Measurements from ENCODE around the gene CCDC184. TPM values are rescaled to one million over a fixed set of nuclear protein-coding genes. Genes with fewer than 3 reads are reported as not detected.

The CCDC184 gene
- total and polyA plus RNA-seq, 4 donors = 0.07 to 0.13 (median 0.08) TPM; not detected in 1

DNA sequence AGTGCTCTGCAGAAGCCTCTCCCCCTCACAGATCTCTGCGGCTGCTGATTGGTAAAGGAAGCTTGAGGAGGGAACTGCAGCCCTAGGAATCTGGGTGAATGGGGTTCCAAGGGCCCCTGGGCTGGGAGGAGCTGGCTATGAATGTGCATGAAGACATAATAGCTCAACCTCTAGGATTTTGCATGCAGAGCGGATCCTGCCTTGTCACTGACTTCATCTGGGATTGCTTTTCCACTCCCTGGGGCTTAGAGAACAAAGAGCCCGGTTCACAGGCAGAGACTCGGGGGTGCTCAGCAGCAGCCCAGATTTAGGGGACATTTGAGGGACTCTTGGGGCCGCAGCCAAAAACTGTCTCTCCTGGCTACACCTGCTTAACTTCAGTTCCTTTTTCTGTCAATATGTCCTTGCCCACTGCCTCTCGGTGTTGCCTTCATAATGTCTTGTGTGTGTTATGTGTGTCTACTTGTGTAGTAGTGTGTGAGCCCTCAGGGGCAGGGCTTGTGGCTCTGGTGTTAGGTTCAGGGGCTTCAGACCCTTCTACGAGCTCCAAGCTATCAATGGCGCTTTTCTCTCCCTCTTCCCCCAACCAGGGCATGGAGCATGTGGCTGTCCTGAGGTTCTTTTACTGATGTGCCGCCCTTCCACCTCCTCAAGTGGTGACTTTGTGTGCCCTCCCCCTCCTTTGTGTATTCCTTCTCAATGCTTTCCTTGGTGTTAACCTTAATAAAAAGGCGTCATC lies 1.9 kb downstream of the CCDC184 start (continued):
- TF ChIP-seq, protein P1, sequence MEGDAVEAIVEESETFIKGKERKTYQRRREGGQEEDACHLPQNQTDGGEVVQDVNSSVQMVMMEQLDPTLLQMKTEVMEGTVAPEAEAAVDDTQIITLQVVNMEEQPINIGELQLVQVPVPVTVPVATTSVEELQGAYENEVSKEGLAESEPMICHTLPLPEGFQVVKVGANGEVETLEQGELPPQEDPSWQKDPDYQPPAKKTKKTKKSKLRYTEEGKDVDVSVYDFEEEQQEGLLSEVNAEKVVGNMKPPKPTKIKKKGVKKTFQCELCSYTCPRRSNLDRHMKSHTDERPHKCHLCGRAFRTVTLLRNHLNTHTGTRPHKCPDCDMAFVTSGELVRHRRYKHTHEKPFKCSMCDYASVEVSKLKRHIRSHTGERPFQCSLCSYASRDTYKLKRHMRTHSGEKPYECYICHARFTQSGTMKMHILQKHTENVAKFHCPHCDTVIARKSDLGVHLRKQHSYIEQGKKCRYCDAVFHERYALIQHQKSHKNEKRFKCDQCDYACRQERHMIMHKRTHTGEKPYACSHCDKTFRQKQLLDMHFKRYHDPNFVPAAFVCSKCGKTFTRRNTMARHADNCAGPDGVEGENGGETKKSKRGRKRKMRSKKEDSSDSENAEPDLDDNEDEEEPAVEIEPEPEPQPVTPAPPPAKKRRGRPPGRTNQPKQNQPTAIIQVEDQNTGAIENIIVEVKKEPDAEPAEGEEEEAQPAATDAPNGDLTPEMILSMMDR (IDR thresholded peaks at IDR 0.05; ENCODE audit: low read depth, low read length, missing input control) = no peak

DNA sequence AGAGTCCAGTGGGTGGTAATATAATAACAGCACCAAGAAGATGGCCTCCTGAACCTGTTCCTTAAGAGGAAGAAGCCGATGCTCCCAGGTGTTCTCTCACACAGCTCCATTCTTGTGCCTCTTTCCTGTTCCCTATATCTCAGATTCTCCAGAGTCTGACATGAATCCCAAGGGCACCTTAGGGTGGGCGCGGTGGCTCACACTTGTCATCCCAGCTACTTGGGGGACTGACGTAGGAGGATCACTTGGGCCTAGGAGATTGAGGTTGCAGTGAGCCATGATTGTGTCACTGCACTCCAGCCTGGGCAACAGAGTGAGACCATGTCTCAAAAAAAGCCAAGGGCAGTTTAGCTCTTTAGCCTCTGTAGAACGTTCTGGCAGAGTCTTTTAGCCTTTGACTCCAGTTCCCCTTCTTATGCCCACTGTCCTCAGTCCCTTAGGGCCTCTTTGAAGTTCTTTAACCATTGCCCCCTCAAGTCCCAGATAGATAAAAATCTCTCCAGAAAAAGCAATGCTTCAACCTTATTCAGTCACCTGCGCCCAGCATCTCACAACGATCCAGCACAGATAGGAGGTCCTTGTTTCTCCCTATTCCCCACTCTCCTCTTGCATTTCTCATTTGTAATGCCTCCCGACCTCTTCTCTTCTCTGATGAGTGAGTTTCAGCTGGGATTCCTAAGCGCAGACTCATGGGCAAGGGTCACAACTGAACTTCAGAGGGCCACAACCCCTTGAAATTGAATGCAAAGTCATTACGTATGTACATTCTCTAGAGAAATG lies 4.7 kb downstream of the CCDC184 start:
- no peak overlapping the region for H3K9ac ChIP-seq (ENCODE audit: low read depth in 1 of 2, low read length in 2 of 2)
- peaks cover 0 to 12% (median 2%) of the 10 kb centered on the region in 4 donors for H3K27me3 ChIP-seq (ENCODE audit: control insufficient read depth in 4 of 4, insufficient read depth in 4 of 4, low read length in 3 of 4)
- H3K4me3 ChIP-seq (ENCODE audit: low read depth in 1 of 3, low read length in 3 of 3) = no peak overlapping the region
- no peak for TF ChIP-seq FOXA2 (IDR thresholded peaks at IDR 0.05)
- no peak for TF ChIP-seq RXRA (IDR thresholded peaks at IDR 0.05)
- TF ChIP-seq, protein P2, sequence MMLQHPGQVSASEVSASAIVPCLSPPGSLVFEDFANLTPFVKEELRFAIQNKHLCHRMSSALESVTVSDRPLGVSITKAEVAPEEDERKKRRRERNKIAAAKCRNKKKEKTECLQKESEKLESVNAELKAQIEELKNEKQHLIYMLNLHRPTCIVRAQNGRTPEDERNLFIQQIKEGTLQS (IDR thresholded peaks at IDR 0.05) = no peak
- TF ChIP-seq, protein P3, sequence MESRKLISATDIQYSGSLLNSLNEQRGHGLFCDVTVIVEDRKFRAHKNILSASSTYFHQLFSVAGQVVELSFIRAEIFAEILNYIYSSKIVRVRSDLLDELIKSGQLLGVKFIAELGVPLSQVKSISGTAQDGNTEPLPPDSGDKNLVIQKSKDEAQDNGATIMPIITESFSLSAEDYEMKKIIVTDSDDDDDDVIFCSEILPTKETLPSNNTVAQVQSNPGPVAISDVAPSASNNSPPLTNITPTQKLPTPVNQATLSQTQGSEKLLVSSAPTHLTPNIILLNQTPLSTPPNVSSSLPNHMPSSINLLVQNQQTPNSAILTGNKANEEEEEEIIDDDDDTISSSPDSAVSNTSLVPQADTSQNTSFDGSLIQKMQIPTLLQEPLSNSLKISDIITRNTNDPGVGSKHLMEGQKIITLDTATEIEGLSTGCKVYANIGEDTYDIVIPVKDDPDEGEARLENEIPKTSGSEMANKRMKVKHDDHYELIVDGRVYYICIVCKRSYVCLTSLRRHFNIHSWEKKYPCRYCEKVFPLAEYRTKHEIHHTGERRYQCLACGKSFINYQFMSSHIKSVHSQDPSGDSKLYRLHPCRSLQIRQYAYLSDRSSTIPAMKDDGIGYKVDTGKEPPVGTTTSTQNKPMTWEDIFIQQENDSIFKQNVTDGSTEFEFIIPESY (IDR thresholded peaks at IDR 0.05) = no peak
- TF ChIP-seq HNF4G (IDR thresholded peaks at IDR 0.05) = no peak
- no peak for TF ChIP-seq SP1 (IDR thresholded peaks at IDR 0.05)
- no peak for TF ChIP-seq NR2F2 (IDR thresholded peaks at IDR 0.05)
- no peak for TF ChIP-seq FOXA1 (IDR thresholded peaks at IDR 0.05)
- no peak for TF ChIP-seq EGR1 (IDR thresholded peaks at IDR 0.05; ENCODE audit: low read depth in 2 of 2)
- no peaks in the 10 kb centered on the region for H3K9me3 ChIP-seq (ENCODE audit: control insufficient read depth in 4 of 4, low read length in 3 of 4)
- H3K4me1 ChIP-seq (ENCODE audit: control insufficient read depth in 4 of 4, insufficient read depth in 4 of 4, low read length in 3 of 4) = peaks cover under 1 to 10% (median 6%) of the 10 kb centered on the region in 4 donors
- no peaks in the 10 kb centered on the region for H3K36me3 ChIP-seq (ENCODE audit: control insufficient read depth in 4 of 4, insufficient read depth in 3 of 4, low read depth in 1 of 4, low read length in 3 of 4)
- DNase-seq (ENCODE audit: low spot score) = no peak
- no peak overlapping the region for H3K27ac ChIP-seq (ENCODE audit: low read depth in 1 of 2, low read length in 2 of 2)
- 81% methylated on average over 10 of the region's 10 CpGs for WGBS

DNA sequence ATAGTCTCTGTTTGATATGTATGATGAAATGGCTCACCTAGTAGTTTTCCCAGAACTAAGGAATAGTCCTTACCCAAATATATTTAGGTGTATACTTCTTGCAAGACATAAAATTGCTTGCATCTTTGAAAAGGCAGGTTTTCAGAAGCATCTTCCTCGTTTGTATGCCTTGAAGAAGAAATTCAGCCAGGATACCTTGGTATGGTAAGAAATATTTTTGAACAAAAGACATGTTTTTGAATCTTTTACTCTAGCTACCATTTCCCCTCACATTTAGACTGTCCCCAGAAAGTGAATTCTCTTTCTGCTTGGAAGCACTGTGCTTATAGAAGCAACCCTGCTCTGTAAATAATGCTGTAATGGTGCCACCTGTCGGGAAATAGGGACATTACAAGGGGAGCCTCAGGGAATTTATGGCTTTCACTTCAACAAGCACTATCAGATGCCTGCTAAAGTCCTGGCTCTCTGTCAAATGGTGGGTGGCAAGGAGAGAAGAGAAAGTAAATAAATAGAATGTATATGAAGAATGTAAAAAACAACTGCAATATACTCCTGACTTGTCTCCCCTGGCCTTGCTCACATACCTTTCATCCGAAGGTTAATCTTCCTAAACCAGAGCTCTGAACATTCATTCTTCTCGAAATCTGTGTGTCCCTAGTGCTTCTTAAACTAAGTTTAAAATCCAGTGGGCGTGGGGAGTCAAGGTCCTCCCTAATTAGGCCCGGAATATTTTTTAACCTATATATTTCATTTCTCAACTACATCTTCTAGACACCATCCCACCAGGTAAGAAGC lies 6.1 kb downstream of the CCDC184 start:
- DNase-seq (ENCODE audit: low spot score) = peak; percentile 75
- WGBS = 41% methylated on average over 6 of the region's 6 CpGs
- Histone ChIP-seq H3K27ac (ENCODE audit: low read depth in 1 of 2, low read length in 2 of 2) (no peak overlapping the region), H3K36me3 (ENCODE audit: control insufficient read depth in 4 of 4, insufficient read depth in 3 of 4, low read depth in 1 of 4, low read length in 3 of 4) (no peaks in the 10 kb centered on the region), H3K27me3 (ENCODE audit: control insufficient read depth in 4 of 4, insufficient read depth in 4 of 4, low read length in 3 of 4) (peaks cover 0 to 6% (median 0%) of the 10 kb centered on the region in 4 donors), H3K4me1 (ENCODE audit: control insufficient read depth in 4 of 4, insufficient read depth in 4 of 4, low read length in 3 of 4) (no peaks in the 10 kb centered on the region), H3K9ac (ENCODE audit: low read depth in 1 of 2, low read length in 2 of 2) (no peak overlapping the region), H3K4me3 (ENCODE audit: low read depth in 1 of 3, low read length in 3 of 3) (no peak overlapping the region), H3K9me3 (ENCODE audit: control insufficient read depth in 4 of 4, low read length in 3 of 4) (no peaks in the 10 kb centered on the region)
- TF ChIP-seq HNF4A (conservative IDR thresholded peaks at IDR 0.05) (no peak), RAD21 (IDR thresholded peaks at IDR 0.05) (peak; percentile 79 to 83)
- TF ChIP-seq, protein P1 (IDR thresholded peaks at IDR 0.05; ENCODE audit: low read depth, low read length, missing input control) = peak; percentile 90

Data from liver (tissue), 9 donors.